Left cardiac atrium (tissue), 4 donors: ENCODE measurements around the gene SP140. TPM values are rescaled to one million over a fixed set of nuclear protein-coding genes. Genes with fewer than 3 reads are reported as not detected.
"Not testable (repeated sequence)": the region's sequence is repeated elsewhere in the genome, so short reads cannot be mapped to it uniquely, and the experiment has no call there.

Experiments
- ATAC-seq, 2 donors: fragments of 200-7000 bp; cut with Tn5 transposase; one replicate each; pipeline ENCODE4 v1.9.1; 2020; ENCODE audit warnings: mild to moderate bottlenecking in 2 of 2, moderate library complexity in 2 of 2
- DNase-seq: peaks from one replicate; pipeline ENCODE4 v3.0.0-alpha.2; 2020
- intact Hi-C, 2 donors: fragments of 100-400 bp; cut with DNase I; formaldehyde crosslinking; loops; one replicate each; pipeline versions ENCODE4 v1.14.1 to v1.15.1; 2022 to 2023
- total RNA-seq, 2 donors: library from RNA; stranded (reverse); fragmentation: NEBNext Ultra II Directional; extraction: Animal tissue kit (Norgen Biotek cat#: 25700); gene quantifications; one replicate each; pipeline ENCODE4 v1.2.1, GENCODE V29; 2021
- donor health status: DM: no; HTN: yes; CAD: no.
- donor health status: DM: no; HTN: yes; CAD: no; lungs with severe emphysema.
- donor health status: DM: yes; HTN: yes; CAD: no.
- donor health status: Dilated cardiomyopathy.

Gene SP140
- total RNA-seq, 2 donors from 2014 or later: 0.99 to 1.1 TPM

GRCh38 chr2:230343041-230343624, 117.6 kb downstream of the SP140 start:
- intact Hi-C loops, DNase-seq, ATAC-seq: not testable (repeated sequence)

DNA sequence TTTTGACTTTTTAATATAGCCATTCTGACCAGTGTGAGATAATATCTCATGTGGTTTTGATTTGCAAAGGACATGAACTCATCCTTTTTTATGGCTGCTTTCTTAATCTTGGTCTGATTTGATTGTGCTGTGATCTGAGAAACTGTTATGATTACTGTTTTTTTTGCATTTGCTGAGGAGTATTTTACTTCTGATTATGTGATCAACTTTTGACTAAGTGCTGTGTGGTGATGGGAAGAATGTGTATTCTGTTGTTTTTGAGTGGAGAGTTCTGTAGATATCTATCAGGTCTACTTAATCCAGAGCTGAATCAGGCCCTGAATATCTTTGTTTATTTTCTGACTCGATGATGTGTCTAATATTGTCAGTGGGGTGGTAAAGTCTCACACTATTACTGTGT, 118.2 kb downstream of the SP140 start:
- ATAC-seq: no peak
- intact Hi-C loops: no loop called here

DNA sequence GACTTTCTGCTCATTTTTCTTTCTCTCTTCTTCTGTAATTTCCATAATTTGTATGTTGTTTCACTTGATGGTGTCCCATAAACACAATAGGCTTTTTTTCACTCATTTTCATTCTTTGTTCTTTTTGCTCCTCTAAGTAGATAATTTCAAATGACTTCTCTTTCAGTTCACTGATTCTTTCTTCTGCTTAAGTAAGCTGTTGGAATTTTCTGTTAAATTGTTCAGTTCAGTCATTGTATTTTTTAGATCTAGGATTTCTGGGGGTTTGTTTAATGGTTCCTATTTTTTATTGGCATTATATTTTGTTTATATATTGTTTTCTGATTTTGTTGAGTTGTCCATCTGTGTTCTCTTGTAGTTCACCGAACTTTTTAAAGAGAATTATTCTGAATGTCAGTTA, 120.9 kb downstream of the SP140 start:
- ATAC-seq (no peak), DNase-seq (no peak)
- intact Hi-C loops: no loop called here

More for the DNA sequence above, 118.2 kb downstream of the SP140 start:
- no peak for DNase-seq

DNA sequence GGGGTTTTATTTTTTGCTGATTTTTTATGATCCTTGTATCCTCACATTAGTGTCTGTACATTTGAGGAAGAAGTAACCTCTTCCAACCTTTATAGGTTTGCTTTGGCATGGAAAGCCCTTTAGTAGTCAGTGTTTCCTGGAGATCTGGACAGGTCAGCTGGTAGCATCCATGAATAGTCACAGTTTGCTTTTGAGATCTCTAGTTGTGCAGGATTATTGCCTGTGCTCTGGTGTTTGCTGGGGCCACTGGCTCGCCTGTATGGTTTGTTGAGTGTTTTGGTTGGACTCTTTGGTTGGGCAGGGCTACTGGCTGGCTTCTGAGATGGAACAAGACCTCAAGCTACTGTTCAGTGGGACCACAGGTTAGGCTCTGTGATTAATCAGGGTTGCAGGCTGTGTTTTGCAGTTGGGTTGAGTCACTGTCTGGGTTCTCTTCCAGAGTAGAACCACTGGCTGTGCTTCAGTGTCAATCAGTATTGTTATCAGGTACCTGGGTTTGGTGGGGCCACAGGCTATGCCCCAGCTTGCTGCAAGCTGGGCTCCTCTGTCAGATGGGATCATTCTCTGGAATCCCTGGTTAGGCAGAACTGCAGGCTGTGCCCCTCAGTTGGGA, 121.5 kb downstream of the SP140 start:
- ATAC-seq: no peak
- intact Hi-C loops: no loop called here
- DNase-seq: no peak

- intact Hi-C loops: no loop called here
- DNase-seq (no peak), ATAC-seq (peak; percentile 38 to 64)
Measured at GRCh38 chr2:230347659-230348305, 122.2 kb downstream of the SP140 start.

- intact Hi-C loops: no loop called here
- ATAC-seq (no peak), DNase-seq (no peak)
Measured at GRCh38 chr2:230348787-230349186, 123.3 kb downstream of the SP140 start.

DNA sequence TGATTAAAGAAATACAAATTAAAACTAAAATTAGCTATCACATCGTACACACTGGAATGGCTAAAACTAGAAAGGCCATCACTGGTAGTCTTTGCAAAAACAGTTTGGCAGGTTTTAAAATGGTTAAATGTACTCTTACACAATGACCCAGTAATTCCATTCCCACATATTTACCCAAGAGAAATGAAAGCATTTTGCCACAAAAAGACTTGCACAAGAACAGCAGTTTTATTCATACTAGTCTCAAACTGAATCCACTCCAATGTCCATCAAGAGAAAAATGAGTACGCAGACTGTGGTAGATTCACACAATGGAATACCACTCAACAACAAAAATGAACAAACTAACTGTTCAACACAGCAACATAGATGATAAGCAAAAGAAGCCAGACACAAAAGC, 130.5 kb downstream of the SP140 start:
- intact Hi-C loops: no loop called here
- ATAC-seq (peak in 1 of 2 donors; percentile 72), DNase-seq (no peak)

DNA sequence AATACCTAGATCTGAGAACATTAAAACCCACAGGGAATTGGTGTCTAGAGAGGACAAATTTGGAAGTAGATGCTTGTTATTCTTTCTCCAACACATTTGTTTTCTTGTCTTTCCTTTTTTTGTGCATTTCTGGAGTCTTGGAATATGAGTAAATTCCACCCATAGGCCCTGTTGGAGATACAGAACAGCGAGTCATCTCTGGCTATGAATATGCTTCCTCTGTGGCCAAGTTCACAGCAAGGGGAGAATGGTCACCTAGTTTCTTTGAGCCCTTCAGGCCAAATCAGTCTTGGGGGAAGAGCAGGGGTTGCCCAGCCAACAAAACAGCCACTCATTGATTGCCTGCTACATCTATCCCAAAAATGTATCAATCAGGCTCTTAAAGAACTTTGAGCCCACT, 132.8 kb downstream of the SP140 start:
- DNase-seq (no peak), ATAC-seq (no peak)
- intact Hi-C loops: no loop called here

DNA sequence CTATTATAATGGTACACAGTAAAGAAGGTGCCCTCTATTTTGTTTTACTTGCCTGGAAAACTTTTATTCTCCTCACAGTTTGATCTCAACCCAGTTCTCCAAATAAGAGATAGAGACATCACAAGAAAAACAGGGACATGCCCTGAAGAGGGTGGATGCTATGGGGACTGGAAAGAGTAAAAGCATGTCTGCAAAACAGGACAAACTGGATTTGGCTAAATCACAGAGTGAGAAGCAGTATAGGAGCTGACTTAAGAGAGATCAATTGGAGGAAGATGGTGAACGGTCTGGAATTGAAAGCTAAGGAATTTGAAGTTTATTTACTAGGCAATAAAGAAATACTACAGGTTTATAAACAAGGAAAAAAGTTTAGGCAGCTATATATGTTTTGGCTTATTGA, 134.5 kb downstream of the SP140 start:
- intact Hi-C loops: no loop called here
- DNase-seq (no peak), ATAC-seq (no peak)

GRCh38 chr2:230362030-230362691, 136.6 kb downstream of the SP140 start:
- intact Hi-C loops: no loop called here
- DNase-seq (no peak), ATAC-seq (no peak)

Other genes with a start within 250 kb of the SP140 start
- 1 to 10 TPM; 2.0 to 3.1 TPM for gene SLC16A14, start 156.8 kb upstream of the SP140 start, total RNA-seq
- gene SP110, start 5.8 kb upstream of the SP140 start, total RNA-seq: 10 to 100 TPM; 11.0 to 15.1 TPM
- gene SP140L, start 101.5 kb downstream of the SP140 start, total RNA-seq: 1 to 10 TPM; 7.9 to 8.3 TPM
- gene SP100, start 190.5 kb downstream of the SP140 start, total RNA-seq: 10 to 100 TPM; 53.1 to 72.8 TPM